Measurements from ENCODE around the gene POLD2. TPM values are rescaled to one million over a fixed set of nuclear protein-coding genes. Genes with fewer than 3 reads are reported as not detected.

The POLD2 gene
- total RNA-seq, 1 donor from 2014 or later, result 42.0 TPM

GRCh38 chr7:44140341-44140740, 17.0 kb upstream of the POLD2 start:
- Histone ChIP-seq H3K9me3 (no peaks in the 10 kb centered on the region), H3K4me3 (no peak overlapping the region), H3K27ac (no peak overlapping the region), H3K27me3 (no peaks in the 10 kb centered on the region), H3K4me1 (peaks cover 7% of the 10 kb centered on the region), H3K36me3 (no peaks in the 10 kb centered on the region)
- DNase-seq (ENCODE audit: extremely low spot score in 2 of 2), result no peak
- TF ChIP-seq POLR2A (IDR thresholded peaks at IDR 0.05) (no peak), CTCF (IDR thresholded peaks at IDR 0.05) (no peak), POLR2AphosphoS5 (IDR thresholded peaks at IDR 0.05; ENCODE audit: insufficient read depth in 1 of 2, low read depth in 1 of 2) (no peak)
- intact Hi-C loops (cut with DNase I), result no loop called here

GRCh38 chr7:44139311-44140010, 16.1 kb upstream of the POLD2 start:
- DNase-seq (ENCODE audit: extremely low spot score in 2 of 2), result no peak
- TF ChIP-seq CTCF (IDR thresholded peaks at IDR 0.05), result no peak
- TF ChIP-seq POLR2A (IDR thresholded peaks at IDR 0.05), result no peak
- TF ChIP-seq POLR2AphosphoS5 (IDR thresholded peaks at IDR 0.05; ENCODE audit: insufficient read depth in 1 of 2, low read depth in 1 of 2), result no peak

GRCh38 chr7:44138698-44139097, 15.3 kb upstream of the POLD2 start:
- Histone ChIP-seq H3K36me3 (no peaks in the 10 kb centered on the region), H3K4me1 (no peaks in the 10 kb centered on the region), H3K27ac (no peak overlapping the region), H3K9me3 (no peaks in the 10 kb centered on the region), H3K27me3 (no peaks in the 10 kb centered on the region), H3K4me3 (no peak overlapping the region)
- intact Hi-C loops (cut with DNase I), result no loop called here
- DNase-seq (ENCODE audit: extremely low spot score in 2 of 2), result no peak
- TF ChIP-seq CTCF (IDR thresholded peaks at IDR 0.05) (no peak), POLR2AphosphoS5 (IDR thresholded peaks at IDR 0.05; ENCODE audit: insufficient read depth in 1 of 2, low read depth in 1 of 2) (no peak), POLR2A (IDR thresholded peaks at IDR 0.05) (no peak)

More at GRCh38 chr7:44139311-44140010, 16.1 kb upstream of the POLD2 start:
- intact Hi-C loops (cut with DNase I), result no loop called here
- H3K9me3 ChIP-seq, result no peaks in the 10 kb centered on the region
- no peaks in the 10 kb centered on the region for H3K27me3 ChIP-seq
- H3K27ac ChIP-seq, result no peak overlapping the region
- no peaks in the 10 kb centered on the region for H3K4me1 ChIP-seq
- no peaks in the 10 kb centered on the region for H3K36me3 ChIP-seq
- H3K4me3 ChIP-seq, result no peak overlapping the region

GRCh38 chr7:44136731-44137130, 13.4 kb upstream of the POLD2 start:
- H3K27me3 ChIP-seq, result no peaks in the 10 kb centered on the region
- no peaks in the 10 kb centered on the region for H3K9me3 ChIP-seq
- no peak overlapping the region for H3K27ac ChIP-seq
- H3K4me3 ChIP-seq, result no peak overlapping the region
- intact Hi-C loops (cut with DNase I), result no loop called here
- no peak for TF ChIP-seq POLR2AphosphoS5 (IDR thresholded peaks at IDR 0.05; ENCODE audit: insufficient read depth in 1 of 2, low read depth in 1 of 2)
- no peak for TF ChIP-seq POLR2A (IDR thresholded peaks at IDR 0.05)
- no peak for TF ChIP-seq CTCF (IDR thresholded peaks at IDR 0.05)
- H3K4me1 ChIP-seq, result no peaks in the 10 kb centered on the region
- DNase-seq (ENCODE audit: extremely low spot score in 2 of 2), result no peak
- H3K36me3 ChIP-seq, result no peaks in the 10 kb centered on the region

GRCh38 chr7:44134943-44135628, 11.7 kb upstream of the POLD2 start:
- Histone ChIP-seq H3K27ac (no peak overlapping the region), H3K4me1 (no peaks in the 10 kb centered on the region), H3K4me3 (no peak overlapping the region), H3K27me3 (no peaks in the 10 kb centered on the region), H3K9me3 (no peaks in the 10 kb centered on the region), H3K36me3 (no peaks in the 10 kb centered on the region)
- no peak for DNase-seq (ENCODE audit: extremely low spot score in 2 of 2)
- intact Hi-C loops (cut with DNase I), result no loop called here
- TF ChIP-seq POLR2A (IDR thresholded peaks at IDR 0.05) (no peak), CTCF (IDR thresholded peaks at IDR 0.05) (no peak), POLR2AphosphoS5 (IDR thresholded peaks at IDR 0.05; ENCODE audit: insufficient read depth in 1 of 2, low read depth in 1 of 2) (no peak)
